Upper lobe of left lung (tissue), 4 donors: Measurements from ENCODE around the gene GSDMA.

ENCODE experiments used
- EP300 ChIP-seq, 4 donors: sonication (generic); formaldehyde crosslinking; IDR thresholded peaks; one replicate each; pipeline ENCODE4 v1.5.1; 2017; ENCODE audit warnings: antibody characterized with exemption in 4 of 4, control low read depth in 2 of 4
- POLR2A ChIP-seq, 4 donors: fragments of 450-650 bp; IDR thresholded peaks; one replicate each; pipeline ENCODE4 v1.5.1; 2016 to 2017; ENCODE audit warnings: antibody characterized with exemption in 4 of 4, mild to moderate bottlenecking in 2 of 4
- POLR2AphosphoS5 ChIP-seq, 2 donors: sonication (generic); formaldehyde crosslinking; IDR thresholded peaks; one replicate each; pipeline ENCODE4 v1.5.1; 2017; ENCODE audit warnings: antibody characterized with exemption in 2 of 2
- TF ChIP-seq, protein P1 (sequence below), 6 experiments: fragments of 450-650 bp in 4 of 6; fragments of 200-600 bp in 2 of 6; sonication (generic) in 2 of 6; IDR thresholded peaks; one replicate each; pipeline ENCODE4 v1.5.1; 2016 to 2019; ENCODE audit warnings: antibody characterized with exemption in 6 of 6

DNA sequence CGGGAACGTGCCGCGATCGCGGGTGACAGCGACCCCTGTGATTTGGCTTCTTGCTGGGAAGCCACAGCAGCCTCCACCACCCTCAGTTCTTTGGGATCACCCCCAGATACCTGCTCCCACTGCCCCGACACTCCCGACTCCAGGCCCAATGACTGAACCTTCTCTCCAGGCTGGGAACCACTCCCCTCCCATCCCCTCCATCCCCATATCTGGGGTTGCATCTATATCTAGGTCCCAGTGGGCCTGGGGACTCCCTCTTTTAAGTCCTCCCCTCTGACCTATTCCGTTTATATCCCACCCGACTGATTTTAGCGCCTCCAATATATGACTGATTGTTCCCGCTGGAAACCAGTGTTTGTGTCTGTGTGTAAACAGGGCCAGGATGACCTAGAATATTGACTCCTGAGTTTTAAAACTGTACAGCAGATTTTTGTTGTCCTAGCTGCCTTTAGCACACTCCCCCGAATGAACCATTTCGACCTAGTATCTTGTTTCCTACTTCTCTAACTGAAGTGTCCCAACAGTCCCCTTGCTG, 18.5 kb downstream of the GSDMA start:
- TF ChIP-seq, protein P1, sequence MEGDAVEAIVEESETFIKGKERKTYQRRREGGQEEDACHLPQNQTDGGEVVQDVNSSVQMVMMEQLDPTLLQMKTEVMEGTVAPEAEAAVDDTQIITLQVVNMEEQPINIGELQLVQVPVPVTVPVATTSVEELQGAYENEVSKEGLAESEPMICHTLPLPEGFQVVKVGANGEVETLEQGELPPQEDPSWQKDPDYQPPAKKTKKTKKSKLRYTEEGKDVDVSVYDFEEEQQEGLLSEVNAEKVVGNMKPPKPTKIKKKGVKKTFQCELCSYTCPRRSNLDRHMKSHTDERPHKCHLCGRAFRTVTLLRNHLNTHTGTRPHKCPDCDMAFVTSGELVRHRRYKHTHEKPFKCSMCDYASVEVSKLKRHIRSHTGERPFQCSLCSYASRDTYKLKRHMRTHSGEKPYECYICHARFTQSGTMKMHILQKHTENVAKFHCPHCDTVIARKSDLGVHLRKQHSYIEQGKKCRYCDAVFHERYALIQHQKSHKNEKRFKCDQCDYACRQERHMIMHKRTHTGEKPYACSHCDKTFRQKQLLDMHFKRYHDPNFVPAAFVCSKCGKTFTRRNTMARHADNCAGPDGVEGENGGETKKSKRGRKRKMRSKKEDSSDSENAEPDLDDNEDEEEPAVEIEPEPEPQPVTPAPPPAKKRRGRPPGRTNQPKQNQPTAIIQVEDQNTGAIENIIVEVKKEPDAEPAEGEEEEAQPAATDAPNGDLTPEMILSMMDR (IDR thresholded peaks at IDR 0.05): no peak
- TF ChIP-seq POLR2AphosphoS5 (IDR thresholded peaks at IDR 0.05) (no peak), POLR2A (IDR thresholded peaks at IDR 0.05) (no peak), EP300 (IDR thresholded peaks at IDR 0.05) (no peak)
